ENCODE results near the gene C9. TPM values are rescaled to one million over a fixed set of nuclear protein-coding genes. Genes with fewer than 3 reads are reported as not detected.

The C9 gene
- total and polyA plus RNA-seq, 2 of the 4 experiments (the other 2 are of a cell fraction), result not detected

DNA sequence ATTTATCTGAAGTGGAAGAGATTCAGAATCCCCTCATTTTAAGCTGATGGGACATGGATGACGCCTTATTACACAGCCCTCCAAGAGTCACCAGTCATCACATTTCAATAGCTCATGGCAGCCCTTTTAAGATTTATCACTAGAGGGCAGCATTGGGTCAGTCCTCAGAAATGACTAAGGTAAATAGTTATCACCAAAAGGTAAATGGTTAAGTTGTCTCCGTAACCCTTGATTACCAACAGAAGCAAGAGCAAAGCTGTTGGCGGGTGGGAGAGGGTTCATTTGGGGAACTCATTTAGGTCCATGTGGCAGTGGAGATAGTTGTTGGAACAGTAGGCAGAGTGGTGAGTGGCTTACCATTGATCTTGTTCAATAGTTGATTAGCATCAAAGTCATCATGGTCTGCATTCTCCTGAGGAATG, 12.0 kb upstream of the C9 start:
- Histone ChIP-seq H3K4me2 (ENCODE audit: low read depth, low read length) (no peak overlapping the region), H3K4me3 (ENCODE audit: insufficient read depth, low read depth, low read length) (no peak overlapping the region), H3K9ac (ENCODE audit: low read depth, low read length) (no peak overlapping the region), H3K9me1 (ENCODE audit: insufficient read depth, low read length) (peaks cover 8% of the 10 kb centered on the region; the same call in 1 of the 2 replicates), H3K14ac (replicated peaks; ENCODE audit: low read depth, low read length) (no peak overlapping the region), H3K36me3 (ENCODE audit: control insufficient read depth, insufficient read depth, low read length) (peaks cover 61% of the 10 kb centered on the region), H3K56ac (ENCODE audit: extremely low read depth, insufficient read depth, low read length) (0 out of 2 replicates have a peak overlapping the region, but pooled peaks have one; percentile 5), H4K20me1 (ENCODE audit: insufficient read depth, low read length) (peaks cover 6% of the 10 kb centered on the region; the same call in 1 of the 2 replicates), H4K91ac (ENCODE audit: insufficient read depth, low read depth, low read length) (no peak overlapping the region), H3K27me3 (ENCODE audit: control insufficient read depth, insufficient read depth, low read length) (no peaks in the 10 kb centered on the region), H4K8ac (ENCODE audit: low read depth in 2 of 2, low read length in 2 of 2) (no peak overlapping the region), H3K4me1 (ENCODE audit: control insufficient read depth, insufficient read depth, low read length) (peaks cover 6% of the 10 kb centered on the region; the same call in 1 of the 2 replicates), H3K4ac (ENCODE audit: low read depth, low read length) (no peak overlapping the region), H3K27ac (ENCODE audit: insufficient read depth, low read length) (no peak overlapping the region), H2AK5ac (ENCODE audit: low read depth, low read length) (no peak overlapping the region), H2BK15ac (ENCODE audit: low read depth, low read length) (no peak overlapping the region), H3K79me1 (ENCODE audit: low read depth in 1 of 2, low read length in 2 of 2) (peaks cover 6 to 19% of the 10 kb centered on the region in 2 experiments; a peak in 2 of 4 replicates), H2BK120ac (ENCODE audit: low read depth, low read length) (no peak overlapping the region), H3K9me3 (ENCODE audit: control insufficient read depth, insufficient read depth, low read length) (no peaks in the 10 kb centered on the region), H2BK5ac (ENCODE audit: low read depth, low read length, poor library complexity, severe bottlenecking) (no peak overlapping the region), H4K5ac (ENCODE audit: low read depth, low read length) (no peak overlapping the region), H2AK9ac (replicated peaks; ENCODE audit: low read depth, low read length, poor library complexity) (no peak overlapping the region), H3K18ac (ENCODE audit: low read depth, low read length) (no peak overlapping the region), H3K23ac (ENCODE audit: low read depth, low read length) (no peak overlapping the region), H2AFZ (replicated peaks; ENCODE audit: low read length, poor library complexity) (no peak overlapping the region), H2BK20ac (ENCODE audit: low read depth, low read length) (no peak overlapping the region)
- no CpG with 5 or more reads among the region's 3 CpGs for WGBS, 2 experiments (ENCODE audit: extremely low coverage in 2 of 2, insufficient read length in 1 of 2)
- POLR2A ChIA-PET (ENCODE audit: unreplicated experiment), result interaction anchor here (1.0 kb wide), 1 partner anchor 169 kb away, joined by 3 read pairs; no protein-coding TSS in a partner anchor
- in situ Hi-C loops (cut with MboI; ENCODE audit: low sequenced_read_pairs) (loop anchor here (25.0 kb wide), 2 partner anchors 386 to 1386 kb away; partner anchors contain the start of gene TTC33), intact Hi-C loops (cut with micrococcal nuclease) (loop anchor here (1.0 to 10.0 kb wide), 5 partner anchors 48 to 382 kb away; partner anchors contain the start of genes DAB2 and FYB1), dilution Hi-C loops (cut with HindIII; ENCODE audit: low sequenced_read_pairs, unreplicated experiment) (no loop called here)
- DNase-seq (peak; percentile 48), ATAC-seq (ENCODE audit: low read depth) (peak; percentile 49)
- TF ChIP-seq CHD1 (IDR thresholded peaks at IDR 0.05; ENCODE audit: low read depth, low read length), result no peak
- TF ChIP-seq RAD21 (IDR thresholded peaks at IDR 0.05; ENCODE audit: low read length), result peak; percentile 74
- no peak for TF ChIP-seq RCOR1 (IDR thresholded peaks at IDR 0.05; ENCODE audit: insufficient replicate concordance, low read length)
- TF ChIP-seq, protein P1, sequence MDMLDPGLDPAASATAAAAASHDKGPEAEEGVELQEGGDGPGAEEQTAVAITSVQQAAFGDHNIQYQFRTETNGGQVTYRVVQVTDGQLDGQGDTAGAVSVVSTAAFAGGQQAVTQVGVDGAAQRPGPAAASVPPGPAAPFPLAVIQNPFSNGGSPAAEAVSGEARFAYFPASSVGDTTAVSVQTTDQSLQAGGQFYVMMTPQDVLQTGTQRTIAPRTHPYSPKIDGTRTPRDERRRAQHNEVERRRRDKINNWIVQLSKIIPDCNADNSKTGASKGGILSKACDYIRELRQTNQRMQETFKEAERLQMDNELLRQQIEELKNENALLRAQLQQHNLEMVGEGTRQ (IDR thresholded peaks at IDR 0.05; ENCODE audit: low read depth, low read length), result no peak
- TF ChIP-seq, protein P2, sequence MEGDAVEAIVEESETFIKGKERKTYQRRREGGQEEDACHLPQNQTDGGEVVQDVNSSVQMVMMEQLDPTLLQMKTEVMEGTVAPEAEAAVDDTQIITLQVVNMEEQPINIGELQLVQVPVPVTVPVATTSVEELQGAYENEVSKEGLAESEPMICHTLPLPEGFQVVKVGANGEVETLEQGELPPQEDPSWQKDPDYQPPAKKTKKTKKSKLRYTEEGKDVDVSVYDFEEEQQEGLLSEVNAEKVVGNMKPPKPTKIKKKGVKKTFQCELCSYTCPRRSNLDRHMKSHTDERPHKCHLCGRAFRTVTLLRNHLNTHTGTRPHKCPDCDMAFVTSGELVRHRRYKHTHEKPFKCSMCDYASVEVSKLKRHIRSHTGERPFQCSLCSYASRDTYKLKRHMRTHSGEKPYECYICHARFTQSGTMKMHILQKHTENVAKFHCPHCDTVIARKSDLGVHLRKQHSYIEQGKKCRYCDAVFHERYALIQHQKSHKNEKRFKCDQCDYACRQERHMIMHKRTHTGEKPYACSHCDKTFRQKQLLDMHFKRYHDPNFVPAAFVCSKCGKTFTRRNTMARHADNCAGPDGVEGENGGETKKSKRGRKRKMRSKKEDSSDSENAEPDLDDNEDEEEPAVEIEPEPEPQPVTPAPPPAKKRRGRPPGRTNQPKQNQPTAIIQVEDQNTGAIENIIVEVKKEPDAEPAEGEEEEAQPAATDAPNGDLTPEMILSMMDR (conservative IDR thresholded peaks at IDR 0.05; ENCODE audit: low read depth, low read length), result peak; percentile 72
- no peak for TF ChIP-seq MAZ (IDR thresholded peaks at IDR 0.05; ENCODE audit: borderline replicate concordance, low read depth, low read length)
- 0 out of 2 replicates have a peak, but pooled peaks have one; percentile 2 for TF ChIP-seq POLR2A (IDR thresholded peaks at IDR 0.05; ENCODE audit: low read depth, low read length)
- no peak for TF ChIP-seq FOS (IDR thresholded peaks at IDR 0.05; ENCODE audit: low read depth, low read length)
- TF ChIP-seq NFE2L2 (IDR thresholded peaks at IDR 0.05; ENCODE audit: low read depth, low read length), result no peak
- peak; percentile 67 for TF ChIP-seq SMC3 (IDR thresholded peaks at IDR 0.05; ENCODE audit: low read depth, low read length)
- CTCF ChIA-PET, result interaction anchor here (0.8 to 2.4 kb wide), 11 partner anchors 16 to 195 kb away, joined by 3 to 17 read pairs (median 5); partner anchors contain the start of gene DAB2
- no TSS peak for BruUV-seq (replicated peaks)
